Measurements from ENCODE around the gene KLHL26. TPM values are rescaled to one million over a fixed set of nuclear protein-coding genes. Genes with fewer than 3 reads are reported as not detected.

KLHL26 gene
- total and polyA plus RNA-seq, 2 of the 13 experiments (the other 11 are each of a cell fraction or from before 2014, with no cell fraction given), result 1.5 to 1.7 TPM

GRCh38 chr19:18605546-18606280 lies 31.1 kb upstream of the KLHL26 start (continued):
- TF ChIP-seq, protein P1, sequence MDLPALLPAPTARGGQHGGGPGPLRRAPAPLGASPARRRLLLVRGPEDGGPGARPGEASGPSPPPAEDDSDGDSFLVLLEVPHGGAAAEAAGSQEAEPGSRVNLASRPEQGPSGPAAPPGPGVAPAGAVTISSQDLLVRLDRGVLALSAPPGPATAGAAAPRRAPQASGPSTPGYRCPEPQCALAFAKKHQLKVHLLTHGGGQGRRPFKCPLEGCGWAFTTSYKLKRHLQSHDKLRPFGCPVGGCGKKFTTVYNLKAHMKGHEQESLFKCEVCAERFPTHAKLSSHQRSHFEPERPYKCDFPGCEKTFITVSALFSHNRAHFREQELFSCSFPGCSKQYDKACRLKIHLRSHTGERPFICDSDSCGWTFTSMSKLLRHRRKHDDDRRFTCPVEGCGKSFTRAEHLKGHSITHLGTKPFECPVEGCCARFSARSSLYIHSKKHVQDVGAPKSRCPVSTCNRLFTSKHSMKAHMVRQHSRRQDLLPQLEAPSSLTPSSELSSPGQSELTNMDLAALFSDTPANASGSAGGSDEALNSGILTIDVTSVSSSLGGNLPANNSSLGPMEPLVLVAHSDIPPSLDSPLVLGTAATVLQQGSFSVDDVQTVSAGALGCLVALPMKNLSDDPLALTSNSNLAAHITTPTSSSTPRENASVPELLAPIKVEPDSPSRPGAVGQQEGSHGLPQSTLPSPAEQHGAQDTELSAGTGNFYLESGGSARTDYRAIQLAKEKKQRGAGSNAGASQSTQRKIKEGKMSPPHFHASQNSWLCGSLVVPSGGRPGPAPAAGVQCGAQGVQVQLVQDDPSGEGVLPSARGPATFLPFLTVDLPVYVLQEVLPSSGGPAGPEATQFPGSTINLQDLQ (CRISPR knock-in tag; IDR thresholded peaks at IDR 0.05), result no peak
- peak; percentile 30; the same call in 1 of the 2 replicates for TF ChIP-seq CSRNP1 (CRISPR knock-in tag; IDR thresholded peaks at IDR 0.05)
- no peak for TF ChIP-seq ZNF709 (CRISPR knock-in tag; IDR thresholded peaks at IDR 0.05)
- TF ChIP-seq, protein P2, sequence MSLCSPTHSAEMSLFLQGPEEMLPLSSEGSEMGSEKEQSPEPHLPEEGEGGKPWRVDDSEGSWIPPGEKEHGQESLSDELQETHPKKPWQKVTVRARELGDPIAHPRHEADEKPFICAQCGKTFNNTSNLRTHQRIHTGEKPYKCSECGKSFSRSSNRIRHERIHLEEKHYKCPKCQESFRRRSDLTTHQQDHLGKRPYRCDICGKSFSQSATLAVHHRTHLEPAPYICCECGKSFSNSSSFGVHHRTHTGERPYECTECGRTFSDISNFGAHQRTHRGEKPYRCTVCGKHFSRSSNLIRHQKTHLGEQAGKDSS (CRISPR knock-in tag; IDR thresholded peaks at IDR 0.05; ENCODE audit: borderline replicate concordance, low read depth), result no peak
- no peak for TF ChIP-seq TOE1 (CRISPR knock-in tag; IDR thresholded peaks at IDR 0.05)
- TF ChIP-seq JUNB (CRISPR knock-in tag; IDR thresholded peaks at IDR 0.05; ENCODE audit: borderline replicate concordance), result no peak; the same call in 1 of the 2 replicates
- 0 out of 2 replicates have a peak, but pooled peaks have one; percentile 3 for TF ChIP-seq ZSCAN31 (CRISPR knock-in tag; IDR thresholded peaks at IDR 0.05; ENCODE audit: low read depth)
- no peak for TF ChIP-seq KMT2B (CRISPR knock-in tag; IDR thresholded peaks at IDR 0.05)
- peak; percentile 89 for TF ChIP-seq MYC (CRISPR knock-in tag; IDR thresholded peaks at IDR 0.05; ENCODE audit: borderline replicate concordance)
- no peak for TF ChIP-seq ARNT2 (CRISPR knock-in tag; IDR thresholded peaks at IDR 0.05; ENCODE audit: low read depth)
- TF ChIP-seq ZNF597 (CRISPR knock-in tag; IDR thresholded peaks at IDR 0.05), result no peak
- peak; percentile 31; the same call in 1 of the 2 replicates for TF ChIP-seq PHF21A (CRISPR knock-in tag; IDR thresholded peaks at IDR 0.05)
- peak; percentile 75 for TF ChIP-seq ZBTB7B (CRISPR knock-in tag; IDR thresholded peaks at IDR 0.05)
- TF ChIP-seq POLR2G (IDR thresholded peaks at IDR 0.05; ENCODE audit: low read depth, low read length), result peak; percentile 55; the same call in 1 of the 2 replicates
- TF ChIP-seq MZF1 (CRISPR knock-in tag; IDR thresholded peaks at IDR 0.05; ENCODE audit: borderline replicate concordance), result no peak
- no peak for TF ChIP-seq CC2D1A (CRISPR knock-in tag; IDR thresholded peaks at IDR 0.05)
- TF ChIP-seq ZNF446 (CRISPR knock-in tag; IDR thresholded peaks at IDR 0.05), result peak; percentile 61
- 0 out of 2 replicates have a peak, but pooled peaks have one; percentile 26 for TF ChIP-seq SP4 (CRISPR knock-in tag; IDR thresholded peaks at IDR 0.05)
- TF ChIP-seq GFI1 (CRISPR knock-in tag; IDR thresholded peaks at IDR 0.05; ENCODE audit: borderline replicate concordance), result no peak
- TF ChIP-seq ZNF276 (CRISPR knock-in tag; IDR thresholded peaks at IDR 0.05; ENCODE audit: low read depth), result no peak
- no peak for TF ChIP-seq CBFB (CRISPR knock-in tag; IDR thresholded peaks at IDR 0.05)
- no peak for TF ChIP-seq HMGA1 (CRISPR knock-in tag; conservative IDR thresholded peaks at IDR 0.05)
